Natural killer cell (primary cell): ENCODE results near the gene SLC6A17. TPM values are rescaled to one million over a fixed set of nuclear protein-coding genes. Genes with fewer than 3 reads are reported as not detected.

ENCODE experiments used
- ATAC-seq, 3 donors: fragments of 150-1000 bp in 2 of 3; fragments of 200-7000 bp in 1 of 3; cut with Tn5 transposase; 1 replicate in 1 of 3; 2 replicates in 2 of 3; pipeline ENCODE4 v1.10.0; 2021; ENCODE audit warnings: mild to moderate bottlenecking in 2 of 3, moderate library complexity in 2 of 3
- DNase-seq, 2 donors: peaks; one replicate each; pipeline versions ENCODE4 v3.0.0 to v3.0.0-alpha.2; 2013 to 2021; ENCODE audit warnings: mixed read lengths in 1 of 2
- H3K27ac ChIP-seq: one replicate; pipeline ENCODE4 v1.5.1; 2013; ENCODE audit warnings: mild to moderate bottlenecking, low read length
- H3K27me3 ChIP-seq: one replicate; pipeline ENCODE4 v1.6.1; 2013; ENCODE audit warnings: low read length; ENCODE audit not compliant: control insufficient read depth, insufficient read depth
- H3K36me3 ChIP-seq: one replicate; pipeline ENCODE4 v1.6.1; 2013; ENCODE audit warnings: low read length; ENCODE audit not compliant: control insufficient read depth, insufficient read depth
- H3K4me1 ChIP-seq: one replicate; pipeline ENCODE4 v1.6.1; 2013; ENCODE audit warnings: low read length; ENCODE audit not compliant: control insufficient read depth, insufficient read depth
- H3K4me3 ChIP-seq: one replicate; pipeline ENCODE4 v1.5.1; 2013; ENCODE audit warnings: low read length
- H3K9me3 ChIP-seq: one replicate; pipeline ENCODE4 v1.6.1; 2013; ENCODE audit warnings: low read length; ENCODE audit not compliant: control insufficient read depth, insufficient read depth
- H3K27ac Mint-ChIP-seq, 2 donors: one replicate each; pipeline ENCODE4 v1.8.0; 2022; ENCODE audit warnings: mild to moderate bottlenecking in 2 of 2, mixed read lengths in 2 of 2, moderate library complexity in 1 of 2
- H3K27me3 Mint-ChIP-seq, 2 donors: one replicate each; pipeline ENCODE4 v1.8.0; 2022; ENCODE audit warnings: low read depth in 2 of 2, mixed read lengths in 2 of 2
- H3K36me3 Mint-ChIP-seq: one replicate; pipeline ENCODE4 v1.8.0; 2022; ENCODE audit warnings: mixed read lengths
- H3K4me1 Mint-ChIP-seq, 2 donors: one replicate each; pipeline ENCODE4 v1.8.0; 2022; ENCODE audit warnings: mixed read lengths in 2 of 2
- H3K4me3 Mint-ChIP-seq: one replicate; pipeline ENCODE4 v1.8.0; 2022; ENCODE audit warnings: mild to moderate bottlenecking, moderate library complexity, mixed read lengths
- H3K9me3 Mint-ChIP-seq, 2 donors: one replicate each; pipeline ENCODE4 v1.8.0; 2022; ENCODE audit warnings: mixed read lengths in 2 of 2
- CTCF ChIP-seq: fragments of 200-600 bp; IDR thresholded peaks from one replicate; pipeline ENCODE4 v1.8.0; 2022; ENCODE audit warnings: antibody characterized with exemption
- WGBS: methylation state at CpG from one replicate; pipeline ENCODE4 v1.1.7; 2013; ENCODE audit warnings: missing lambda C conversion rate; ENCODE audit not compliant: insufficient coverage; 5-methylcytosine and 5-hydroxymethylcytosine counted together
- intact Hi-C: fragments of 100-400 bp; cut with micrococcal nuclease; formaldehyde crosslinking; loops from one replicate; pipeline ENCODE4 v1.14.2; 2022
- total RNA-seq, 4 donors: library from RNA; stranded (reverse); fragments of 120-200 nt in 1 of 4; gene quantifications; one replicate each; pipeline versions ENCODE4 v1.2.3 to v1.2.4, GENCODE V29; 2013 to 2022

The SLC6A17 gene
- total RNA-seq, 3 donors from 2014 or later (not counting 1 experiment from before 2014, with no cell fraction given) = not detected

GRCh38 chr1:110113551-110113950 lies 36.7 kb upstream of the SLC6A17 start:
- Histone ChIP-seq H3K27me3 (no peaks in the 10 kb centered on the region), H3K9me3 (no peaks in the 10 kb centered on the region), H3K27ac (no peak overlapping the region), H3K4me1 (no peaks in the 10 kb centered on the region), H3K36me3 (no peaks in the 10 kb centered on the region), H3K4me3 (no peak overlapping the region)
- Mint-ChIP-seq H3K9me3 (no peaks in the 10 kb centered on the region), H3K4me1 (no peaks in the 10 kb centered on the region), H3K4me3 (no peak overlapping the region), H3K36me3 (no peaks in the 10 kb centered on the region), H3K27ac (no peak overlapping the region), H3K27me3 (peaks cover 21 to 24% of the 10 kb centered on the region in 2 donors)
- DNase-seq (no peak), ATAC-seq (no peak)
- intact Hi-C loops = no loop called here
- WGBS = 77% methylated on average over 5 of the region's 5 CpGs
- no peak for TF ChIP-seq CTCF

GRCh38 chr1:110114173-110114572 lies 36.1 kb upstream of the SLC6A17 start:
- Mint-ChIP-seq H3K27me3 (peaks cover 17 to 24% of the 10 kb centered on the region in 2 donors), H3K27ac (no peak overlapping the region), H3K9me3 (no peaks in the 10 kb centered on the region), H3K36me3 (no peaks in the 10 kb centered on the region), H3K4me3 (no peak overlapping the region), H3K4me1 (no peaks in the 10 kb centered on the region)
- Histone ChIP-seq H3K27me3 (no peaks in the 10 kb centered on the region), H3K4me1 (no peaks in the 10 kb centered on the region), H3K36me3 (no peaks in the 10 kb centered on the region), H3K4me3 (no peak overlapping the region), H3K9me3 (no peaks in the 10 kb centered on the region), H3K27ac (no peak overlapping the region)
- no peak for ATAC-seq
- WGBS = 82% methylated on average over 5 of the region's 5 CpGs
- DNase-seq = no peak
- intact Hi-C loops = no loop called here
- TF ChIP-seq CTCF = no peak

- H3K4me1 Mint-ChIP-seq = no peaks in the 10 kb centered on the region
- H3K27ac Mint-ChIP-seq = no peak overlapping the region
Measured at GRCh38 chr1:110114784-110115183, 35.5 kb upstream of the SLC6A17 start.

More at GRCh38 chr1:110114784-110115183, 35.5 kb upstream of the SLC6A17 start:
- no peak for DNase-seq
- ATAC-seq = no peak
- H3K27me3 Mint-ChIP-seq = peaks cover 11 to 20% of the 10 kb centered on the region in 2 donors
- intact Hi-C loops = no loop called here
- H3K4me3 ChIP-seq = no peak overlapping the region
- H3K36me3 ChIP-seq = no peaks in the 10 kb centered on the region
- 72% methylated on average over 5 of the region's 5 CpGs for WGBS
- H3K27ac ChIP-seq = no peak overlapping the region
- H3K4me1 ChIP-seq = no peaks in the 10 kb centered on the region
- H3K9me3 Mint-ChIP-seq = no peaks in the 10 kb centered on the region
- no peaks in the 10 kb centered on the region for H3K36me3 Mint-ChIP-seq
- no peaks in the 10 kb centered on the region for H3K27me3 ChIP-seq
- H3K4me3 Mint-ChIP-seq = no peak overlapping the region
- H3K9me3 ChIP-seq = no peaks in the 10 kb centered on the region
- no peak for TF ChIP-seq CTCF
